Sigmoid colon (tissue), 4 donors: ENCODE data around the gene CHD8.

Experiments
- POLR2AphosphoS5 ChIP-seq, 4 donors: sonication (generic); formaldehyde crosslinking; IDR thresholded peaks; one replicate each; pipeline ENCODE4 v1.6.1; 2017; ENCODE audit warnings: antibody characterized with exemption in 4 of 4
- TF ChIP-seq, protein P1 (sequence below), 4 experiments: fragments of 450-650 bp in 3 of 4; fragments of 200-600 bp in 1 of 4; IDR thresholded peaks; one replicate each; pipeline ENCODE4 v1.5.1; 2016 to 2019; ENCODE audit warnings: antibody characterized with exemption in 4 of 4, mild to moderate bottlenecking in 3 of 4, moderate library complexity in 2 of 4

GRCh38 chr14:21476925-21477681, 21.2 kb upstream of the CHD8 start, which contains the start of the genes RAB2B and TOX4:
- TF ChIP-seq, protein P1, sequence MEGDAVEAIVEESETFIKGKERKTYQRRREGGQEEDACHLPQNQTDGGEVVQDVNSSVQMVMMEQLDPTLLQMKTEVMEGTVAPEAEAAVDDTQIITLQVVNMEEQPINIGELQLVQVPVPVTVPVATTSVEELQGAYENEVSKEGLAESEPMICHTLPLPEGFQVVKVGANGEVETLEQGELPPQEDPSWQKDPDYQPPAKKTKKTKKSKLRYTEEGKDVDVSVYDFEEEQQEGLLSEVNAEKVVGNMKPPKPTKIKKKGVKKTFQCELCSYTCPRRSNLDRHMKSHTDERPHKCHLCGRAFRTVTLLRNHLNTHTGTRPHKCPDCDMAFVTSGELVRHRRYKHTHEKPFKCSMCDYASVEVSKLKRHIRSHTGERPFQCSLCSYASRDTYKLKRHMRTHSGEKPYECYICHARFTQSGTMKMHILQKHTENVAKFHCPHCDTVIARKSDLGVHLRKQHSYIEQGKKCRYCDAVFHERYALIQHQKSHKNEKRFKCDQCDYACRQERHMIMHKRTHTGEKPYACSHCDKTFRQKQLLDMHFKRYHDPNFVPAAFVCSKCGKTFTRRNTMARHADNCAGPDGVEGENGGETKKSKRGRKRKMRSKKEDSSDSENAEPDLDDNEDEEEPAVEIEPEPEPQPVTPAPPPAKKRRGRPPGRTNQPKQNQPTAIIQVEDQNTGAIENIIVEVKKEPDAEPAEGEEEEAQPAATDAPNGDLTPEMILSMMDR (IDR thresholded peaks at IDR 0.05) = peak; percentile 96 to 100 (median 100)
- peak; percentile 88 to 97 (median 94) for TF ChIP-seq POLR2AphosphoS5 (IDR thresholded peaks at IDR 0.05)
